ENCODE results near the gene CAV3.

CAV3 gene

DNA sequence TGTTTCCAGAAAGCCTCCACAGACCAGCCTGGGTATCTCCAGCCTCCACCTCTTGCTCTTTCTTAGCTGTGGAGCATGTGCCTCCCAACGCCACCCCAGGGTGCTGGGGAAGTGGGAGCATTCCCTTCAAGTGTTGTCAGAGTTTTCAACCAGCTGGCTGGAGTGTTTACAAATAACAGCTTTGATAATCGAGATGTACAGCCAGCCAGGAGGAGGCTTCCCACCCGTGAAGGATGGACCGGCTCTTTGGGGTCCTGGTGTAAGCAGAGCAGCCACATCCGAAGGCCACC is 44.3 kb downstream of the CAV3 start:
- H3K36me3 ChIP-seq (ENCODE audit: control insufficient read depth in 2 of 2, insufficient read depth in 1 of 2, low read length in 2 of 2), result no peaks in the 10 kb centered on the region
- CTCF ChIA-PET, result interaction anchor here (3.9 kb wide), 1 partner anchor 9 kb away, joined by 27 read pairs; the partner anchor contains the start of gene OXTR

DNA sequence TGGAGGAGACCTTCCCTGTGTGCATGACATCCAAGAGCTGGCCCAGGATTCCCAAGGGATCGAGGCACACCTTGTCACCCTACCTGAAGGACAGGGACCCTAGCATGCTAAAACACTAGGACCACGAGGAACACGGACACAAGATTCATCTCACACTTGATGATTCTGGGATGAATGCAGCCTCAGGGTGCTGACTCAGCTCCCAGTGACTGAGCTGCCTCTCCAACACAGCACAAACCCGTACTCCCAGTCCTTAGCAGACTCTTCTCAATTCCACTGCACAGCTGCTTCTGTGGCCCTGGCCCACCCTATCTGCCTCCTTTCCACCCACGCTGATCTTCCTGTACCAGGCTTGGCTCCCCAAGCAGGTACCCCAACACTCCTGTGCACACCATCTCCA is 44.9 kb downstream of the CAV3 start:
- no peak overlapping the region for H3K27ac ChIP-seq (ENCODE audit: extremely low read depth, low read depth, low read length)
- H3K4me1 ChIP-seq (ENCODE audit: control insufficient read depth, insufficient read depth, low read length), result no peaks in the 10 kb centered on the region
- CTCF ChIA-PET, result interaction anchor here (3.9 kb wide), 1 partner anchor 9 kb away, joined by 27 read pairs; the partner anchor contains the start of gene OXTR
- H3K4me3 ChIP-seq (ENCODE audit: low read depth, low read length), result no peak overlapping the region
- POLR2A ChIA-PET, result no interaction called here
- H3K36me3 ChIP-seq (ENCODE audit: control insufficient read depth in 2 of 2, insufficient read depth in 1 of 2, low read length in 2 of 2), result no peaks in the 10 kb centered on the region
- TF ChIP-seq, protein P1, sequence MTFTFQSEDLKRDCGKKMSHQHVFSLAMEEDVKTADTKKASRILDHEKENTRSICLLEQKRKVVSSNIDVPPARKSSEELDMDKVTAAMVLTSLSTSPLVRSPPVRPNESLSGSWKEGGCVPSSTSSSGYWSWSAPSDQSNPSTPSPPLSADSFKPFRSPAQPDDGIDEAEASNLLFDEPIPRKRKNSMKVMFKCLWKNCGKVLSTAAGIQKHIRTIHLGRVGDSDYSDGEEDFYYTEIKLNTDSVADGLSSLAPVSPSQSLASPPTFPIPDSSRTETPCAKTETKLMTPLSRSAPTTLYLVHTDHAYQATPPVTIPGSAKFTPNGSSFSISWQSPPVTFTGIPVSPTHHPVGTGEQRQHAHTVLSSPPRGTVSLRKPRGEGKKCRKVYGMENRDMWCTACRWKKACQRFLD (tag by site-specific recombination; IDR thresholded peaks at IDR 0.05), result no peak
- TF ChIP-seq ZNF10 (tag by site-specific recombination; IDR thresholded peaks at IDR 0.05), result no peak
- TF ChIP-seq ZNF157 (tag by site-specific recombination; IDR thresholded peaks at IDR 0.05), result no peak
- no peak for TF ChIP-seq ZNF341 (tag by site-specific recombination; IDR thresholded peaks at IDR 0.05; ENCODE audit: low read depth)
- no peak for TF ChIP-seq IKZF3 (tag by site-specific recombination; IDR thresholded peaks at IDR 0.05)
- H3K9me3 ChIP-seq (ENCODE audit: control insufficient read depth, insufficient read depth, low read depth, low read length), result no peaks in the 10 kb centered on the region

More for the DNA sequence above, 44.3 kb downstream of the CAV3 start:
- Histone ChIP-seq H3K4me1 (ENCODE audit: control insufficient read depth, insufficient read depth, low read length) (no peaks in the 10 kb centered on the region), H3K9me3 (ENCODE audit: control insufficient read depth, insufficient read depth, low read depth, low read length) (no peaks in the 10 kb centered on the region), H3K4me3 (ENCODE audit: low read depth, low read length) (no peak overlapping the region), H3K27ac (ENCODE audit: extremely low read depth, low read depth, low read length) (no peak overlapping the region)
- TF ChIP-seq ZNF560 (tag by site-specific recombination; IDR thresholded peaks at IDR 0.05; ENCODE audit: borderline replicate concordance) (no peak), ZNF223 (tag by site-specific recombination; IDR thresholded peaks at IDR 0.05) (no peak), ZNF660 (tag by site-specific recombination; IDR thresholded peaks at IDR 0.05) (no peak), GLIS1 (tag by site-specific recombination; IDR thresholded peaks at IDR 0.05) (no peak)
- TF ChIP-seq, protein P2, sequence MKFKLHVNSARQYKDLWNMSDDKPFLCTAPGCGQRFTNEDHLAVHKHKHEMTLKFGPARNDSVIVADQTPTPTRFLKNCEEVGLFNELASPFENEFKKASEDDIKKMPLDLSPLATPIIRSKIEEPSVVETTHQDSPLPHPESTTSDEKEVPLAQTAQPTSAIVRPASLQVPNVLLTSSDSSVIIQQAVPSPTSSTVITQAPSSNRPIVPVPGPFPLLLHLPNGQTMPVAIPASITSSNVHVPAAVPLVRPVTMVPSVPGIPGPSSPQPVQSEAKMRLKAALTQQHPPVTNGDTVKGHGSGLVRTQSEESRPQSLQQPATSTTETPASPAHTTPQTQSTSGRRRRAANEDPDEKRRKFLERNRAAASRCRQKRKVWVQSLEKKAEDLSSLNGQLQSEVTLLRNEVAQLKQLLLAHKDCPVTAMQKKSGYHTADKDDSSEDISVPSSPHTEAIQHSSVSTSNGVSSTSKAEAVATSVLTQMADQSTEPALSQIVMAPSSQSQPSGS (tag by site-specific recombination; IDR thresholded peaks at IDR 0.05; ENCODE audit: low read depth), result no peak
- POLR2A ChIA-PET, result no interaction called here

DNA sequence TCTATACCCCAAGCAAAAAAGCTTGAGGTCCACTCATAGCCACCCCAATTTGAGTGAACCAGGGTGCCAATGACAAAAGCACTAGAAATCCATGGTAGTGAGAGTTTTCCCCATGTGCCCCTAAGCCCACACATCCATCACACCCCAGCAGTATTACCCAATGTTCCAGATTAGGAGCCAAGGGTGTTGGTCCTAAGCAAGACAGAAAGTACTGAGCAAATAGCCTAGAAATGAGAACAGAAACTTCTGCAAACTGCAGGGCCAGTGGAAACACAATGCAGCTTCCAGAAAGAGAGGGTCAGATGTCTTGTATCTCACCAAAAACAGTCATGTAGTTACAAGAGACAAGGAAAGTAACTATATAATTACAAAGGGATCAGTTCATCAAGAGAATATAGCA is 46.7 kb downstream of the CAV3 start:
- H3K4me3 ChIP-seq (ENCODE audit: low read depth, low read length), result no peak overlapping the region
- ChIA-PET CTCF (interaction anchor here (0.7 to 3.9 kb wide), 2 partner anchors 11 to 17 kb away, joined by 3 to 27 read pairs; partner anchors contain the start of gene OXTR), POLR2A (no interaction called here)
- no peak overlapping the region for H3K27ac ChIP-seq (ENCODE audit: extremely low read depth, low read depth, low read length)
- no peaks in the 10 kb centered on the region for H3K9me3 ChIP-seq (ENCODE audit: control insufficient read depth, insufficient read depth, low read depth, low read length)
- no peaks in the 10 kb centered on the region for H3K4me1 ChIP-seq (ENCODE audit: control insufficient read depth, insufficient read depth, low read length)
- H3K36me3 ChIP-seq (ENCODE audit: control insufficient read depth in 2 of 2, insufficient read depth in 1 of 2, low read length in 2 of 2), result no peaks in the 10 kb centered on the region
- TF ChIP-seq, protein P3, sequence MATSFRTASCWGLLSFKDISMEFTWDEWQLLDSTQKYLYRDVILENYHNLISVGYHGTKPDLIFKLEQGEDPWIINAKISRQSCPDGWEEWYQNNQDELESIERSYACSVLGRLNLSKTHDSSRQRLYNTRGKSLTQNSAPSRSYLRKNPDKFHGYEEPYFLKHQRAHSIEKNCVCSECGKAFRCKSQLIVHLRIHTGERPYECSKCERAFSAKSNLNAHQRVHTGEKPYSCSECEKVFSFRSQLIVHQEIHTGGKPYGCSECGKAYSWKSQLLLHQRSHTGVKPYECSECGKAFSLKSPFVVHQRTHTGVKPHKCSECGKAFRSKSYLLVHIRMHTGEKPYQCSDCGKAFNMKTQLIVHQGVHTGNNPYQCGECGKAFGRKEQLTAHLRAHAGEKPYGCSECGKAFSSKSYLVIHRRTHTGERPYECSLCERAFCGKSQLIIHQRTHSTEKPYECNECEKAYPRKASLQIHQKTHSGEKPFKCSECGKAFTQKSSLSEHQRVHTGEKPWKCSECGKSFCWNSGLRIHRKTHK (tag by site-specific recombination; IDR thresholded peaks at IDR 0.05), result no peak
- TF ChIP-seq, protein P4, sequence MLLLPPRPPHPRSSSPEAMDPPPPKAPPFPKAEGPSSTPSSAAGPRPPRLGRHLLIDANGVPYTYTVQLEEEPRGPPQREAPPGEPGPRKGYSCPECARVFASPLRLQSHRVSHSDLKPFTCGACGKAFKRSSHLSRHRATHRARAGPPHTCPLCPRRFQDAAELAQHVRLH (tag by site-specific recombination; IDR thresholded peaks at IDR 0.05), result no peak
- TF ChIP-seq ZNF660 (tag by site-specific recombination; IDR thresholded peaks at IDR 0.05) (no peak), ZNF585B (tag by site-specific recombination; IDR thresholded peaks at IDR 0.05) (no peak), KLF1 (tag by site-specific recombination; IDR thresholded peaks at IDR 0.05) (no peak)
- TF ChIP-seq, protein P5, sequence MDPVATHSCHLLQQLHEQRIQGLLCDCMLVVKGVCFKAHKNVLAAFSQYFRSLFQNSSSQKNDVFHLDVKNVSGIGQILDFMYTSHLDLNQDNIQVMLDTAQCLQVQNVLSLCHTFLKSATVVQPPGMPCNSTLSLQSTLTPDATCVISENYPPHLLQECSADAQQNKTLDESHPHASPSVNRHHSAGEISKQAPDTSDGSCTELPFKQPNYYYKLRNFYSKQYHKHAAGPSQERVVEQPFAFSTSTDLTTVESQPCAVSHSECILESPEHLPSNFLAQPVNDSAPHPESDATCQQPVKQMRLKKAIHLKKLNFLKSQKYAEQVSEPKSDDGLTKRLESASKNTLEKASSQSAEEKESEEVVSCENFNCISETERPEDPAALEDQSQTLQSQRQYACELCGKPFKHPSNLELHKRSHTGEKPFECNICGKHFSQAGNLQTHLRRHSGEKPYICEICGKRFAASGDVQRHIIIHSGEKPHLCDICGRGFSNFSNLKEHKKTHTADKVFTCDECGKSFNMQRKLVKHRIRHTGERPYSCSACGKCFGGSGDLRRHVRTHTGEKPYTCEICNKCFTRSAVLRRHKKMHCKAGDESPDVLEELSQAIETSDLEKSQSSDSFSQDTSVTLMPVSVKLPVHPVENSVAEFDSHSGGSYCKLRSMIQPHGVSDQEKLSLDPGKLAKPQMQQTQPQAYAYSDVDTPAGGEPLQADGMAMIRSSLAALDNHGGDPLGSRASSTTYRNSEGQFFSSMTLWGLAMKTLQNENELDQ (tag by site-specific recombination; IDR thresholded peaks at IDR 0.05; ENCODE audit: low read depth), result no peak
- TF ChIP-seq, protein P6, sequence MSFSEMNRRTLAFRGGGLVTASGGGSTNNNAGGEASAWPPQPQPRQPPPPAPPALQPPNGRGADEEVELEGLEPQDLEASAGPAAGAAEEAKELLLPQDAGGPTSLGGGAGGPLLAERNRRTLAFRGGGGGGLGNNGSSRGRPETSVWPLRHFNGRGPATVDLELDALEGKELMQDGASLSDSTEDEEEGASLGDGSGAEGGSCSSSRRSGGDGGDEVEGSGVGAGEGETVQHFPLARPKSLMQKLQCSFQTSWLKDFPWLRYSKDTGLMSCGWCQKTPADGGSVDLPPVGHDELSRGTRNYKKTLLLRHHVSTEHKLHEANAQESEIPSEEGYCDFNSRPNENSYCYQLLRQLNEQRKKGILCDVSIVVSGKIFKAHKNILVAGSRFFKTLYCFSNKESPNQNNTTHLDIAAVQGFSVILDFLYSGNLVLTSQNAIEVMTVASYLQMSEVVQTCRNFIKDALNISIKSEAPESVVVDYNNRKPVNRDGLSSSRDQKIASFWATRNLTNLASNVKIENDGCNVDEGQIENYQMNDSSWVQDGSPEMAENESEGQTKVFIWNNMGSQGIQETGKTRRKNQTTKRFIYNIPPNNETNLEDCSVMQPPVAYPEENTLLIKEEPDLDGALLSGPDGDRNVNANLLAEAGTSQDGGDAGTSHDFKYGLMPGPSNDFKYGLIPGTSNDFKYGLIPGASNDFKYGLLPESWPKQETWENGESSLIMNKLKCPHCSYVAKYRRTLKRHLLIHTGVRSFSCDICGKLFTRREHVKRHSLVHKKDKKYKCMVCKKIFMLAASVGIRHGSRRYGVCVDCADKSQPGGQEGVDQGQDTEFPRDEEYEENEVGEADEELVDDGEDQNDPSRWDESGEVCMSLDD (tag by site-specific recombination; IDR thresholded peaks at IDR 0.05), result no peak
- TF ChIP-seq, protein P7, sequence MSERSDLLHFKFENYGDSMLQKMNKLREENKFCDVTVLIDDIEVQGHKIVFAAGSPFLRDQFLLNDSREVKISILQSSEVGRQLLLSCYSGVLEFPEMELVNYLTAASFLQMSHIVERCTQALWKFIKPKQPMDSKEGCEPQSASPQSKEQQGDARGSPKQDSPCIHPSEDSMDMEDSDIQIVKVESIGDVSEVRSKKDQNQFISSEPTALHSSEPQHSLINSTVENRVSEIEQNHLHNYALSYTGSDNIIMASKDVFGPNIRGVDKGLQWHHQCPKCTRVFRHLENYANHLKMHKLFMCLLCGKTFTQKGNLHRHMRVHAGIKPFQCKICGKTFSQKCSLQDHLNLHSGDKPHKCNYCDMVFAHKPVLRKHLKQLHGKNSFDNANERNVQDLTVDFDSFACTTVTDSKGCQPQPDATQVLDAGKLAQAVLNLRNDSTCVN (tag by site-specific recombination; optimal IDR thresholded peaks at IDR 0.05), result no peak
- TF ChIP-seq, protein P8, sequence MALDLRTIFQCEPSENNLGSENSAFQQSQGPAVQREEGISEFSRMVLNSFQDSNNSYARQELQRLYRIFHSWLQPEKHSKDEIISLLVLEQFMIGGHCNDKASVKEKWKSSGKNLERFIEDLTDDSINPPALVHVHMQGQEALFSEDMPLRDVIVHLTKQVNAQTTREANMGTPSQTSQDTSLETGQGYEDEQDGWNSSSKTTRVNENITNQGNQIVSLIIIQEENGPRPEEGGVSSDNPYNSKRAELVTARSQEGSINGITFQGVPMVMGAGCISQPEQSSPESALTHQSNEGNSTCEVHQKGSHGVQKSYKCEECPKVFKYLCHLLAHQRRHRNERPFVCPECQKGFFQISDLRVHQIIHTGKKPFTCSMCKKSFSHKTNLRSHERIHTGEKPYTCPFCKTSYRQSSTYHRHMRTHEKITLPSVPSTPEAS (tag by site-specific recombination; IDR thresholded peaks at IDR 0.05), result no peak
